HG02973 (cell line): ENCODE data around the gene SLC12A8.
"Not testable (repeated sequence)": the region's sequence is repeated elsewhere in the genome, so short reads cannot be mapped to it uniquely, and the experiment has no call there.

Experiments
- ATAC-seq: cut with Tn5 transposase; IDR thresholded peaks from one replicate; pipeline ENCODE4 v1.9.1; 2021; ENCODE audit warnings: moderate library complexity; ENCODE audit not compliant: unreplicated experiment

Gene SLC12A8

DNA sequence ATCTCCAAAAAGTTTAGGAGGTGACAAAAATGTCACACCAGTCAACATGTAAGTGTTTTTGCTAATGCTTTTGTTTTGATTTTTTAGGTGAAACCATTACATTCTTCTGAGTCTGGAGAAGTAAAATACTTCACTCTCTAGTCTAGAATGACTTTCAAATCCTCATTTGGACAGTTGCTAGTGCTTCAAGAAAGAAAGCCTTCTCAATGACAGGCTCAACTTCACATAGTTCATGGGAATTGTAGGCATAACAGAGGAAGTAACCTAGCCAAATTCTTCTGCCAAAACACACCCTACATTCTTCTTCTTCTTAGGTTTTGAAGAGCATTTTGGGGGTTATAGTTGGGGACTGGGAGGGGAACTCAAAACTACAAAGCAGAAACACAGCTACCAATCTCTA is 127.4 kb downstream of the SLC12A8 start:
- no peak for ATAC-seq

- no peak for ATAC-seq
These were observed 128.8 kb downstream of the SLC12A8 start for GRCh38 chr3:125083776-125084175.

DNA sequence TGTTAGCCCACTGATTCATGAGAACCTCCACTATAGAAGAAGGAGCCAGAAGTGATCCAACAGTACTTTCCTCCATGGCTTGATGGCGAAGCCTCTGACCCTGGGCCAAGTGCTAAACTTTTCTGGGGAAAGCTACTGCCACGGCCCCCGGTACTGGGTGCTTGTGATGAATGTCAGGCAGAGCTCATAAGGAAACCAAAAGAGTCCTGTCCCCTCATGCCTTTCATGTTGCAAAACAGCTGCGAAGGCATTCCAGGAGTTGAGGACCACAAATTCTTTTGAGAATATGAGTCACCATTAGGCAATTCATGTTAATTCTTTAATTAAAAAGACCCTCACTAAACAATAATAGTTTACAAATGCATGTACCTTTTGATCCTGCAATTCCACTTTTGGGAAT is 130.2 kb downstream of the SLC12A8 start:
- not testable (repeated sequence) for ATAC-seq

DNA sequence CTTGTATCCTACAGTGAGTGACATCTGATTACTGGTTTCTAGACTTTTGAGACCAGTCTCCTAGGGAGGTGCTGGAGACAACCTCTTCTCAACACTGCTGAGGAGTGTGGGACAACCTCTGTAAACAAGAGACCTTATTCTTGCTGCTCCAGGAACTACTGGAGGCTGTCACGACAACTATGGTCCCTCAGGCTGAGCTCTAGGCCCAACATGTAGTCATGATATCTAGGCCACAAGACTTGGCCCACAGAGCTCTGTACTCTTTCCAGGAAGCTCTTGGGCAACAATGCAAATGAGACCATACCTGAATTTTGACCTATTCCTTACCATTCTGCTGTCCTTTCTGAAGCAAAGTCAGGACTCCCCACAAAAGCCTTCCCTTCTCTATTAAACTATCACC is 132.5 kb downstream of the SLC12A8 start:
- ATAC-seq: no peak

DNA sequence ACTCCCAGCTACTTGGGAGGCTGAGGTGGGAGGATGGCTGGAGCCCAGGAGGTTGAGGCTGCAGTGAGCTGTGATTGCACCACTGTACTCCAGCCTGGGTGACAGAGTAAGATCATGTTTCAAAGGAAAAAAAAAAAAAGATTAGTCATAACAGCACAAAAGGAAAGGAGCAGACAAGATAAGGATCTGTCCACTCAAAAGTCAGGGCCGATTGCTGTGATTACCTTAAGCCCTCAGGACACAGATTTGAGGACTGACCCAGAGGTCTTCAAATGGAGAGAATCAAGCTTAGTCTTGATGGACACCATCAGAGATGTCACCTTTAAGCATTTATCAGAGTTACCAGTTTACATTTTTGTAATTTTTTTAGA is 132.9 kb downstream of the SLC12A8 start:
- ATAC-seq: no peak

DNA sequence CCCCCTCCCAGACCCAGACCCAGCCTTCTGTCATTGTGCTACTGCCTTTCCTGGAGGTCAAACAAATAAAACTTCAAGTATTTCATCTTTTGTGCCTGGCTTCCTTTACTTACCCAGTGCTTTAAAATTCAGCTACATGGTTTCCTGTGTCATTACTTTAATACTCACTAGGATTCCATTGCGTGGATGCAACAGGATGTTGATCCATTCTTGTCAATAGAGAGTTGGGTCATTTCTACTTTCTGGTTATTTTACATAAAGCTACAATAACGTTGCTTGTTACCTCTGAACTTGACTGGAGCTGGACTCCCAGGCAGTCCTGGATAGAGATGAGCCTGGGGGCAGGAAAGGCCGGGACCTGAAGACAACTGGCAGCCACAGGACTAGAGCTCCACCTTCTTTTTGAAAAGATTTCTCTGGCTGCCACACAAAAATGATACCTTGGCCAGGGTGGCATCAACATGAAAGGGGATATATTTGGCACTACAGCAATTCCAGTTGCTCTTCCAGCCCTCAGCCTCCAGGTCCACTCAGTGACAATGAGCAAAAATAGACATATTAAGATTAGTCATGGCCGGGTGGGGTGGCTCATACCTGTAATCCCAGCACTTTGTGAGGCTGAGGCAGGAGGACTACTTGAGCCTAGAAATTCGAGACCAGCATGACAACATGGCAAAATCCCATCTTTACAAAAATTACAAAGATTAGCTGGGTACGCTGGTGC is 133.4 kb downstream of the SLC12A8 start:
- no peak for ATAC-seq

- no peak for ATAC-seq
These were observed 134.7 kb downstream of the SLC12A8 start for GRCh38 chr3:125077864-125078263.

DNA sequence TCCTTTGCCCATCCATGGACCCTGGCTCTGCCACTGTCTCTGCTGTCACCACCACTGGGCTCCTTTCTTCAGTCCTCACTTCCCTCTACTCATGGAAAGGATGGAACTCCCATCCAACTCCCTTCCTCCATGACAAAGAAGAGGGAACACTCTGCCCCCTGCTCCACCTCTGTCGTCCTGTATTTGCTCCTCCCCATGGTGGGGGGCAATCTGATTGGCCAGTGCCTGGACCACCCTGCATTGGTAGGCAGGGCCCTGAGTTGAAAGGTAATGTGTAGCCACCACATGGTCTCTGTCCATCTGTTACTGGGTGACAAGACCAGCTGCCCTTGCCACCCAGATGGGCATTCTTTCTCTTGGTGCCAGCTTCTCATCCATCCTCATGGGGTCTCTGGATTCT is 136.1 kb downstream of the SLC12A8 start:
- ATAC-seq: no peak

- ATAC-seq: no peak
These were observed 136.8 kb downstream of the SLC12A8 start for GRCh38 chr3:125075738-125076137.

GRCh38 chr3:125073390-125073905 is 139.1 kb downstream of the SLC12A8 start:
- no peak for ATAC-seq

DNA sequence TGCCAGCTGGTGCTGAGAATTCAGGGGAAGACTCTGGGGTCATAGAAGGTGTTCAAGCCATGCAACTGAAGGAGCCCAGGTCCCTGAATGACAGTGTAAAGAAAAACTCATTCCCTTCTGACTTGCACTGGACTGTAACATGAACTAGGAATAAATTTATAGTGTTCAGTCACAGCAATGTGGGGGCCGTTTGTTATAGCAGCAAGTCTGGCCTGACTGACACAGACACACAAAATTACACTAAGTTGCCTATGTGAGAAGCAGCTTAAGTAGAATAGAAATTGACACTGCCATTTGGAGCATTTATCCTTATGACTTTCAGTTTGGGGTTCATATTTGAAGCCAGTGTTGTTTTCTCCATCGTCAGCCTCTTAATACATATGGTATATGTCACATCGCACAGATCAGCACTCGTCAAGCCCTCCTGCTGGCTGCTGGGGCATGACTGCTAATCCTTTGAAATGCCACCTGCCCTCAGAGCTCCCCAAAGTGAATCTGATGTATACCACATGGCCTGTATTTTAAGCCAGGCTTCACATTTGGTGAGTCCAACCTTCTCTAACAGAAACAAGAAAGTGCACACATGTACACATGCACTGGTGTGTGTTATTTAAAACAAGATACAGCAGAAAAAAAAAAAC is 139.7 kb downstream of the SLC12A8 start:
- ATAC-seq: no peak

DNA sequence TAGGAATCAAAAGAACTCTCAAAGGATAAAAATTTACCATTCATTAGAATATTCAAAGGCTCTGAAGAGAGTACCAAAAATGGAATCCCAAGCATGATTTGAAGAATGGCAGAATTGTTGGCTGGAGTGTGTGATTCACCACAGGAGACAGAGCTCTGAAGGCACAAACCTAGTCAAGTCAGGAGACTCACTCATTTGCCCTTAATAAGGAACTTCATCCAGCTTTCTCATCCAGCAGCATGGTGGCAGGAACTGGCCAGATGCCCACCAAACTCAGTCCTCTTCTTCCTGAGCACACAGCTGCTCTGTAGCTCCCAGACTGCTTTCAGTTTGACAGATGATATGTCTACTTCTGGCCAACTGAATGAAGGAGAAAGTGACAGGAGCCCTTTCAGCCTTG is 140.2 kb downstream of the SLC12A8 start:
- ATAC-seq: no peak

GRCh38 chr3:125069968-125070745 is 142.4 kb downstream of the SLC12A8 start:
- ATAC-seq: no peak

DNA sequence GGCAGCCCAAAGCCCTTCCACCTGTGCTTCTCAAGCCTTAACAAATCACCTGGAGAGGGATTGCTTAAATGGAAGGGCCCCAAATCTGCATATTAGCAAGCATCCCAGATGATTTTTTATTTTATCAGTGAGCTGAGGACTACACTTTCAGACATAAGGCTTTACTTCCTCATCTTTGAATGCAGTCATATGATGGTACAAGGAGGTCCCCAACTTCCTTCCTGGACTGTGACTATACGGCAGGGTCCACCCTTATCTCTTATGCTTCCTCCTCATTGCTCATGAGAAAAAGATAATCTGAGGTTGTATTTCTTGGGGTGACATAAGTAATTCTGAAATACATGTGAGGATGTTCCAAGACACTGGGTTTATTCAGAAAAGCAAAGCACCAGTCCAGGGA is 143.1 kb downstream of the SLC12A8 start:
- ATAC-seq: no peak

- ATAC-seq: no peak
These were observed 144.3 kb downstream of the SLC12A8 start for GRCh38 chr3:125068265-125068664.

DNA sequence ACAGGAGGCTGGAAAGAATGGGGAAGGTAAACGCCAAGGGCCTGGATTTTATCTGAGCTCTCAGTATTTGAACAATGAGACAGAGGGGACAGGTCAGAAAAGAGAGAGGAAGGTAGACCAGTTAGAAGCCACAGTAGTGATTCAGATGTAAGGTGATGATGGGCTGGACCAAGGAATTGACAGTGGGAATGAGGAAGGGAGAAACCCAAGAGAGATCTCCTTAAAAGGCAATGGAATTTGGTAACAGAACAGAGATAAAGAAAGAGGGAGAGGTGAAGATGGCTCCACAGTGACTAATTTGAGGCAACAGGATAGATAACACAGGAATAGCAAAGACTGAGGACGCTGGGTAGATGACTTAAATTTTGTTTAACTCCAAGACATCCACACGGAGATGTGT is 145.3 kb downstream of the SLC12A8 start:
- no peak for ATAC-seq

DNA sequence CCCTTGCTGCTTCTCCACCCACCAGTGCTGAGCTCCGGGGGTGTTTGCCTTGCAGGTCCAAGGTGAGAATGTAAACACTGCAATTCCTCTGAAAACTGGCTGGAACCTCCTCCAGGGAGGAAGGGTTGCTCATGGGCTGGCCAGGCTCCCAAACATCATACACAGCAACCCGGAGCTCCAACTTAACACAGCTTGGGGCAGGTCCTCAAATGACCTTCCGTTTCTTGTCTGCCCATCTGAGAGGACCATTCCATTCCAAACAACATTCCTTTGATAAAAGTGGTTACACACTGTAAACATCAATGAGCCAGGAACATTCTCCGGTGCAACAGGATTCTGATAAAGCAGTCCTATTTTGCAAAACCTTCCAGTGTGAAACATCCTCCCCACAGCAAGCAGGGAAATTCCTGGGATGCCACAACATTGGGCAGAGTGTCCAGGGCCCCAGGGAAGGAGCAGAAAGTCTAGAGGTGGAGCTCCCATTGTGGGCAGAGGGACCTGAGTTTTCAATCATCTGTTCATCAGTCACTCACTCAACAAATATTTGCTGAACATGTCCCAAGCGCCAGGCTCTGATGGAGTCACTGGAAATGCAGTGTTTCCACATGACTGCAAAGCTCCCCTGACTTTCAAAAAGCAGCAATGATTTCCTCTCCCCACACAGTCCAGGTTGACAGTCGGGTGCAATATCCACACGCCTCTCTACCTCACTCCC is 149.5 kb downstream of the SLC12A8 start:
- ATAC-seq: no peak

DNA sequence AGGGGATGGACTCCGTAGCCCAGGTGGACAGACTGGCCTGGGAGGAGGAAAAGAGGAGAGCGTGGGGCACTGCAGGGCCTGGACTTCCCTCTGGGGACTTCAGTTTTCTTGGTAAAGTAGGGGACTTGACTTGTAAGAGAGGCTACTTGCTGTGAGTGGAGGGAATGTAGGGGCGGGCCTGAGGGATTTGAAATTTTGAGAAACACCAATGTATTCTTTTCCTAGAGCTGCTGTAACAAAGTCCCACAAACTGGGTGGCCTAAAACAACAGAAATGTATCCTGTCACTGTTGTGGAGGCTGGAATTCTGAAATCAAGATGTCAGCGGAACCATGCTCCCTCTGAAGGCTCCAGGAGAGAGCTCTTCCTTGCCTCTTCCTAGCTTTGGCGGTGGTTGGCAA is 150.9 kb downstream of the SLC12A8 start:
- ATAC-seq: no peak

- ATAC-seq: no peak
These were observed 151.4 kb downstream of the SLC12A8 start for GRCh38 chr3:125061170-125061569.

DNA sequence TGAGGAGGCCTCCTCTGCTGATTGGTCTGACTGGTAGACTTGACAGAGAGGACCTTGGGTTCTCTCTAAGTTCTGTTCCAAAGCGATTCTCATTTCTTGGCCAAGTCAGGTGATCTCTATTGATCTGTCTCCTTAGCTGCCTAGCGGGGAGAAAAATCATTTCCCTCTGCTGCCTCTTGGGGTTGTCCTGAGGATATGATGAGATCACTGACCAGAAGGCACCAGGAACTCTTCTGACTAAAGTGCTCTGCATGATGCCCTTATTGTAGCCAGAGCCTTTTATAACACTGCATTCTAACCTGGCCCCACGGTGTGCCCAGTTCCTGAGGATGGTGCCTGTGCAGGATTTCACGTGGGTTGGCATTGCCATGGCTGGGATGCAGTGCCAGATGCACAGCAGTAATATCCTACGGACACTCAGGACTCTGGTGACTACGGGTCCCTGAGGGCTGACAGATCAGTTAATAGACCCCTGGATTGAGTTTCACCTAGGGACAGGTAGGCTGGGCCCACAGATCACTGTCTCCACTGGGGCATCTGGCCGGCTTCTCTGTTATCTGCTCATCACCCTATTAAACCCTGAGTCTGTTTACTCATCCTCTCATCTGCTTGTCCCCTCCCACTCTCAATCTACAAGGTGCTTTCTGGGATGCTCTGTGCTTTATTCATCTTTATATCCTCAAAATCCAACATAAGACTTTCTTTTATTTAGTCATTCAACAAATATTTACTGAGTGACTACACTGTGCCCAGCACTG is 152.9 kb downstream of the SLC12A8 start:
- ATAC-seq: no peak
